Measurements from ENCODE around the gene AAK1. TPM values are rescaled to one million over a fixed set of nuclear protein-coding genes. Genes with fewer than 3 reads are reported as not detected.

AAK1 gene
- total and polyA plus RNA-seq, 10 of the 15 experiments (the other 5 are each of a cell fraction or from before 2014, with no cell fraction given) = 2.9 to 41.4 (median 17.5) TPM

- H4K20me1 ChIP-seq (ENCODE audit: control insufficient read depth, insufficient read depth) = no peaks in the 10 kb centered on the region
- no peaks in the 10 kb centered on the region for H3K9me3 ChIP-seq (replicated peaks; ENCODE audit: control insufficient read depth, insufficient read depth, low read length)
- in situ Hi-C loops (cut with MboI) (no loop called here), intact Hi-C loops (cut with micrococcal nuclease; ENCODE audit: unreplicated experiment) (no loop called here)
- ChIA-PET CTCF (interaction anchor here (2.8 kb wide), 1 partner anchor 18 kb away, joined by 18 read pairs; the partner anchor contains the start of gene NFU1), POLR2A (no interaction called here), RAD21 (ENCODE audit: unreplicated experiment) (no interaction called here), SMC1A (ENCODE audit: uncharacterized antibody, unreplicated experiment) (no interaction called here)
- ATAC-seq (no peak), FAIRE-seq (no peak), DNase-seq (ENCODE audit: low read depth, low spot score) (no peak)
- no peak overlapping the region for H3K4me2 ChIP-seq (ENCODE audit: control insufficient read depth, insufficient read depth)
- WGBS (ENCODE audit: insufficient coverage, insufficient replicate concordance, low lambda C conversion rate, missing lambda C conversion rate) = 98% methylated on average over 2 of the region's 2 CpGs
- H3K4me1 ChIP-seq (ENCODE audit: control insufficient read depth, insufficient read depth, low read length) = peaks cover 9% of the 10 kb centered on the region; the same call in 1 of the 2 replicates
- H3K27me3 ChIP-seq (replicated peaks in 1 of 2; ENCODE audit: control insufficient read depth in 2 of 2, insufficient read depth in 2 of 2, low read length in 1 of 2) = no peaks in the 10 kb centered on the region
- TF ChIP-seq, protein P1, sequence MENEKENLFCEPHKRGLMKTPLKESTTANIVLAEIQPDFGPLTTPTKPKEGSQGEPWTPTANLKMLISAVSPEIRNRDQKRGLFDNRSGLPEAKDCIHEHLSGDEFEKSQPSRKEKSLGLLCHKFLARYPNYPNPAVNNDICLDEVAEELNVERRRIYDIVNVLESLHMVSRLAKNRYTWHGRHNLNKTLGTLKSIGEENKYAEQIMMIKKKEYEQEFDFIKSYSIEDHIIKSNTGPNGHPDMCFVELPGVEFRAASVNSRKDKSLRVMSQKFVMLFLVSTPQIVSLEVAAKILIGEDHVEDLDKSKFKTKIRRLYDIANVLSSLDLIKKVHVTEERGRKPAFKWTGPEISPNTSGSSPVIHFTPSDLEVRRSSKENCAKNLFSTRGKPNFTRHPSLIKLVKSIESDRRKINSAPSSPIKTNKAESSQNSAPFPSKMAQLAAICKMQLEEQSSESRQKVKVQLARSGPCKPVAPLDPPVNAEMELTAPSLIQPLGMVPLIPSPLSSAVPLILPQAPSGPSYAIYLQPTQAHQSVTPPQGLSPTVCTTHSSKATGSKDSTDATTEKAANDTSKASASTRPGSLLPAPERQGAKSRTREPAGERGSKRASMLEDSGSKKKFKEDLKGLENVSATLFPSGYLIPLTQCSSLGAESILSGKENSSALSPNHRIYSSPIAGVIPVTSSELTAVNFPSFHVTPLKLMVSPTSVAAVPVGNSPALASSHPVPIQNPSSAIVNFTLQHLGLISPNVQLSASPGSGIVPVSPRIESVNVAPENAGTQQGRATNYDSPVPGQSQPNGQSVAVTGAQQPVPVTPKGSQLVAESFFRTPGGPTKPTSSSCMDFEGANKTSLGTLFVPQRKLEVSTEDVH (IDR thresholded peaks at IDR 0.05; ENCODE audit: low read depth, partially characterized antibody) = no peak
- TF ChIP-seq, protein P2, sequence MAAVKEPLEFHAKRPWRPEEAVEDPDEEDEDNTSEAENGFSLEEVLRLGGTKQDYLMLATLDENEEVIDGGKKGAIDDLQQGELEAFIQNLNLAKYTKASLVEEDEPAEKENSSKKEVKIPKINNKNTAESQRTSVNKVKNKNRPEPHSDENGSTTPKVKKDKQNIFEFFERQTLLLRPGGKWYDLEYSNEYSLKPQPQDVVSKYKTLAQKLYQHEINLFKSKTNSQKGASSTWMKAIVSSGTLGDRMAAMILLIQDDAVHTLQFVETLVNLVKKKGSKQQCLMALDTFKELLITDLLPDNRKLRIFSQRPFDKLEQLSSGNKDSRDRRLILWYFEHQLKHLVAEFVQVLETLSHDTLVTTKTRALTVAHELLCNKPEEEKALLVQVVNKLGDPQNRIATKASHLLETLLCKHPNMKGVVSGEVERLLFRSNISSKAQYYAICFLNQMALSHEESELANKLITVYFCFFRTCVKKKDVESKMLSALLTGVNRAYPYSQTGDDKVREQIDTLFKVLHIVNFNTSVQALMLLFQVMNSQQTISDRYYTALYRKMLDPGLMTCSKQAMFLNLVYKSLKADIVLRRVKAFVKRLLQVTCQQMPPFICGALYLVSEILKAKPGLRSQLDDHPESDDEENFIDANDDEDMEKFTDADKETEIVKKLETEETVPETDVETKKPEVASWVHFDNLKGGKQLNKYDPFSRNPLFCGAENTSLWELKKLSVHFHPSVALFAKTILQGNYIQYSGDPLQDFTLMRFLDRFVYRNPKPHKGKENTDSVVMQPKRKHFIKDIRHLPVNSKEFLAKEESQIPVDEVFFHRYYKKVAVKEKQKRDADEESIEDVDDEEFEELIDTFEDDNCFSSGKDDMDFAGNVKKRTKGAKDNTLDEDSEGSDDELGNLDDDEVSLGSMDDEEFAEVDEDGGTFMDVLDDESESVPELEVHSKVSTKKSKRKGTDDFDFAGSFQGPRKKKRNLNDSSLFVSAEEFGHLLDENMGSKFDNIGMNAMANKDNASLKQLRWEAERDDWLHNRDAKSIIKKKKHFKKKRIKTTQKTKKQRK (IDR thresholded peaks at IDR 0.05; ENCODE audit: low read depth, low read length) = no peak
- TF ChIP-seq EGR1 (IDR thresholded peaks at IDR 0.05; ENCODE audit: borderline replicate concordance in 1 of 2, low read depth in 2 of 2, low read length in 2 of 2) (no peak), SMAD5 (IDR thresholded peaks at IDR 0.05; ENCODE audit: low read depth) (no peak), NFYA (IDR thresholded peaks at IDR 0.05; ENCODE audit: borderline replicate concordance, low read depth, low read length) (no peak), EZH2 (IDR thresholded peaks at IDR 0.05; ENCODE audit: borderline replicate concordance, control insufficient read depth, low read depth, low read length) (no peak), CBX5 (IDR thresholded peaks at IDR 0.05; ENCODE audit: low read depth) (no peak), NR2C2 (IDR thresholded peaks at IDR 0.05; ENCODE audit: borderline replicate concordance, control insufficient read depth, insufficient read length, low read depth) (no peak), CHD4 (IDR thresholded peaks at IDR 0.05) (no peak)
- TF ChIP-seq, protein P3, sequence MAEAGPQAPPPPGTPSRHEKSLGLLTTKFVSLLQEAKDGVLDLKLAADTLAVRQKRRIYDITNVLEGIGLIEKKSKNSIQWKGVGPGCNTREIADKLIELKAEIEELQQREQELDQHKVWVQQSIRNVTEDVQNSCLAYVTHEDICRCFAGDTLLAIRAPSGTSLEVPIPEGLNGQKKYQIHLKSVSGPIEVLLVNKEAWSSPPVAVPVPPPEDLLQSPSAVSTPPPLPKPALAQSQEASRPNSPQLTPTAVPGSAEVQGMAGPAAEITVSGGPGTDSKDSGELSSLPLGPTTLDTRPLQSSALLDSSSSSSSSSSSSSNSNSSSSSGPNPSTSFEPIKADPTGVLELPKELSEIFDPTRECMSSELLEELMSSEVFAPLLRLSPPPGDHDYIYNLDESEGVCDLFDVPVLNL (IDR thresholded peaks at IDR 0.05; ENCODE audit: low read depth, low read length) = no peak
- no peak overlapping the region for H3K27ac ChIP-seq (ENCODE audit: control insufficient read depth, insufficient read depth)
- BruUV-seq (replicated peaks) = no TSS peak
- no peak overlapping the region for H3K9ac ChIP-seq (ENCODE audit: control insufficient read depth, insufficient read depth, low read length)
- H3K36me3 ChIP-seq (ENCODE audit: control insufficient read depth in 2 of 2, insufficient read depth in 2 of 2, low read length in 1 of 2) = no peaks in the 10 kb centered on the region
- no peaks in the 10 kb centered on the region for H3K79me2 ChIP-seq (ENCODE audit: control insufficient read depth, insufficient read depth, low read length)
- no peak overlapping the region for H3K4me3 ChIP-seq
- no peak overlapping the region for H2AFZ ChIP-seq (ENCODE audit: control insufficient read depth, low read depth, low read length)
Observed at GRCh38 chr2:69454976-69455375, 188.6 kb downstream of the AAK1 start.

All from GM12878 (cell line).